SH-SY5Y (cell line): ENCODE data around the gene DAB2IP.

Source experiments
- GATA2 ChIP-seq: IDR thresholded peaks from 2 replicates; pipeline ENCODE4 v1.6.1; 2011; ENCODE audit warnings: mild to moderate bottlenecking, low read depth, low read length
- GATA3 ChIP-seq: IDR thresholded peaks from 2 replicates; pipeline ENCODE4 v1.6.1; 2011; ENCODE audit warnings: low read depth, mild to moderate bottlenecking, low read length, moderate library complexity

DNA sequence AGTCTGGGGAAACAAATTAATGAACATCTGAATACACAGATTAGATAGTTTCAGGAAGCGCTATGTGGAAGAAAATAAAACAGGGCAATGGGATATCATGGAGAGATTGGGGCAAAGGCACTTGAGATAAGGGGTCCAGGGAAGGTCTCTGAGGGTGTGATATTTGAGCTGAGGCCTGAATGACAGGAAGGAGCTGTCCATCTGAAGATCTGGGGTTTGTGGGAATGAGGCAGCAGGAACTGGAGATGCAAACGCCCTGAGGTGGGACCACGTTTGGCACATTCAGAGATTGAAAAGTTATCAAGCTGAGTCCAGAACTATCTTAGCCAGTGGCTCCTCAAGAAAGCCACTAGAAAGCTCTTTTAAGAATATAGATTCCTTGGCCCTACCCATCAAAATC lies 8.7 kb upstream of the DAB2IP start:
- TF ChIP-seq GATA3 (no peak), GATA2 (no peak)
